Uterus (tissue), 4 donors: Measurements from ENCODE around the gene CPNE7. TPM values are rescaled to one million over a fixed set of nuclear protein-coding genes. Genes with fewer than 3 reads are reported as not detected.

Source experiments
- DNase-seq, 2 donors: peaks; one replicate each; pipeline ENCODE4 v3.0.0-alpha.2; 2019 to 2020
- H3K27ac ChIP-seq, 2 donors: fragments of 200-600 bp; sonication (generic); 1 replicate in 1 of 2; 2 replicates in 1 of 2; pipeline ENCODE4 v1.5.1; 2016 to 2018
- H3K27me3 ChIP-seq, 2 donors: fragments of 200-600 bp; sonication (generic); one replicate each; pipeline ENCODE4 v1.5.1; 2018 to 2019; ENCODE audit warnings: control low read depth in 1 of 2
- H3K36me3 ChIP-seq, 2 donors: fragments of 200-600 bp; sonication (generic); one replicate each; pipeline ENCODE4 v1.5.1; 2019; ENCODE audit warnings: control low read depth in 1 of 2
- H3K4me1 ChIP-seq, 2 donors: fragments of 200-600 bp; sonication (generic); one replicate each; pipeline ENCODE4 v1.5.1; 2018 to 2019; ENCODE audit warnings: control low read depth in 1 of 2
- H3K4me3 ChIP-seq, 2 donors: fragments of 200-600 bp; sonication (generic); 1 replicate in 1 of 2; 2 replicates in 1 of 2; pipeline ENCODE4 v1.5.1; 2018 to 2019; ENCODE audit warnings: mild to moderate bottlenecking in 1 of 2
- H3K9me3 ChIP-seq, 2 donors: fragments of 200-600 bp; sonication (generic); one replicate each; pipeline ENCODE4 v1.5.1; 2019; ENCODE audit warnings: control low read depth in 1 of 2
- POLR2A ChIP-seq, 2 donors: fragments of 450-650 bp; IDR thresholded peaks; one replicate each; pipeline ENCODE4 v1.6.1; 2016; ENCODE audit warnings: antibody characterized with exemption in 2 of 2, mild to moderate bottlenecking in 1 of 2, moderate library complexity in 1 of 2
- intact Hi-C: fragments of 100-400 bp; cut with DNase I; formaldehyde crosslinking; loops from one replicate; pipeline ENCODE4 v1.15.1; 2023; ENCODE audit warnings: low total_unique reads
- total RNA-seq, 4 donors: library from RNA; depleted of rRNA in 3 of 4; stranded (reverse); fragments of >200 nt in 3 of 4; gene quantifications; one replicate each; pipeline versions ENCODE4 v1.1.0 to v1.2.4, GENCODE V29; 2014 to 2023
- TF ChIP-seq, protein P1 (sequence below), 4 experiments: fragments of 200-600 bp in 2 of 4; fragments of 450-650 bp in 2 of 4; sonication (generic) in 2 of 4; IDR thresholded peaks; one replicate each; pipeline ENCODE4 v1.5.1; 2016 to 2019; ENCODE audit warnings: antibody characterized with exemption in 4 of 4, mild to moderate bottlenecking in 2 of 4, moderate library complexity in 1 of 4
- donor health status: DM: yes; HTN: yes; CAD: no.

Gene CPNE7
- total RNA-seq, 4 donors from 2014 or later = 0.14 to 0.85 TPM; not detected in 2

DNA sequence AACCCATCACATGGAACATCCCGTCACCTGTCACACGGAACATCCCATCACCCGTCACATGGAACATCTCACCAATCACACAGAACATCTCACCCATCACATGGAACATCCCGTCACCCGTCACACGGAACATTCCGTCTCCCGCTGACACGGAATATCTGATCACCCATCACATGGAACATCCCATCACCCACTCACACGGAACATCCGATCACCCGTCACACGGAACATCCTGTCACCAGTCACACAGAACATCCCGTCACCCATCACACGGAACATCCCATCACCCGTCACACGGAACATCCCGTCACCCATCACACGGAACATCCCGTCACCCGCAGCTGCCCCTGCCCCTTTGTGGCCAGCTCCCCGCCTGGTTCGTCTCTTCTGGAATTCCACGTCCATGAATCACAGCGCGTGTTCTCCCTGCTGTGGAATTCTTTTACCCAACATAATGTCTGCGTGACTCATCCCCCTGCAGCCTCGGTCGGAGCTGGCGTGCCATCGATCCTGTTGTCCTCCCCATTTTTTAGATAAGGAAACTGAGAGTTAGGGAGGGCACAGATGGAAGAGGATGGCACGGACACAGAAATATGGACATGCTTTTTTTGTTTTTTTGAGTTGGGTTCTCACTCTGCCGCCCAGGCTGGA is 5.6 kb downstream of the CPNE7 start:
- intact Hi-C loops = no loop called here
- H3K27ac ChIP-seq = no peak overlapping the region
- H3K4me1 ChIP-seq = no peaks in the 10 kb centered on the region

DNA sequence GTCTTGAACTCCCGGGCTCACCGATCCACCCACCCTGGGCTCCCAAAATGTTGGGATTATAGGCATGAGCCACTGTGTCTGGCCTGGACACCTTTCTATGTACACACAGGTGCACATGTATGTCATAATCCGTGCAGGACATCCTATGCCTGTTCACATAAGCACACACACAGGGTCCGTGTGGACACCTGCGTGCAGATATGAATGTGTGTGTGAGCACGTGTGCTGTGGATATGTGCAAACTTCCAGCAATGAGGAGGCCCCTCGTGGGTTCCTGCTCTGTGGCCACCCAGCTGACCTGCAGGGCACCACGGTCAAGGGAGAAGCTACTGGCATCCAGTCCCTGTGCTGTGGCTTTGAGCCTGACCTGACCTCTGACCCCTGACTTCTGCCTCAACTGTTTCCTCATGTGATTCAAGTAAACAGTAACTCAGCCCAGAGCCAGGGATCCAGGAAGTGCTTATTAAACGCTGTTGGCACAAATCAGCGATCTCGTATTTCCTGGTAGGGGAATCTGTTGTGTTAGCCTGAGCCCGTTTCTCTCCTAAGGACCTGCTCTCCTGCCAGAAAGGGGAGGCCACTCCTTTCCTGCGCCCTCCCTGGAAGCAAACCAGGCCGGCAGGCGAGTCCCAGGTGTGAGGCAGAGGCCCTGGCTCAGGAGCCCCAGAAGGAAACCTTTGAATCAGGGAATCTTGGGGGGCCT is 6.5 kb downstream of the CPNE7 start:
- no peak overlapping the region for H3K4me3 ChIP-seq
- no peaks in the 10 kb centered on the region for H3K27me3 ChIP-seq
- DNase-seq = peak in 1 of 2 donors; percentile 46
- H3K36me3 ChIP-seq = no peaks in the 10 kb centered on the region
- intact Hi-C loops = no loop called here
- H3K9me3 ChIP-seq = no peaks in the 10 kb centered on the region
- no peak overlapping the region for H3K27ac ChIP-seq
- no peak for TF ChIP-seq POLR2A (IDR thresholded peaks at IDR 0.05)
- TF ChIP-seq, protein P1, sequence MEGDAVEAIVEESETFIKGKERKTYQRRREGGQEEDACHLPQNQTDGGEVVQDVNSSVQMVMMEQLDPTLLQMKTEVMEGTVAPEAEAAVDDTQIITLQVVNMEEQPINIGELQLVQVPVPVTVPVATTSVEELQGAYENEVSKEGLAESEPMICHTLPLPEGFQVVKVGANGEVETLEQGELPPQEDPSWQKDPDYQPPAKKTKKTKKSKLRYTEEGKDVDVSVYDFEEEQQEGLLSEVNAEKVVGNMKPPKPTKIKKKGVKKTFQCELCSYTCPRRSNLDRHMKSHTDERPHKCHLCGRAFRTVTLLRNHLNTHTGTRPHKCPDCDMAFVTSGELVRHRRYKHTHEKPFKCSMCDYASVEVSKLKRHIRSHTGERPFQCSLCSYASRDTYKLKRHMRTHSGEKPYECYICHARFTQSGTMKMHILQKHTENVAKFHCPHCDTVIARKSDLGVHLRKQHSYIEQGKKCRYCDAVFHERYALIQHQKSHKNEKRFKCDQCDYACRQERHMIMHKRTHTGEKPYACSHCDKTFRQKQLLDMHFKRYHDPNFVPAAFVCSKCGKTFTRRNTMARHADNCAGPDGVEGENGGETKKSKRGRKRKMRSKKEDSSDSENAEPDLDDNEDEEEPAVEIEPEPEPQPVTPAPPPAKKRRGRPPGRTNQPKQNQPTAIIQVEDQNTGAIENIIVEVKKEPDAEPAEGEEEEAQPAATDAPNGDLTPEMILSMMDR (IDR thresholded peaks at IDR 0.05) = no peak
- H3K4me1 ChIP-seq = no peaks in the 10 kb centered on the region

More for the DNA sequence above, 5.6 kb downstream of the CPNE7 start:
- no peak overlapping the region for H3K4me3 ChIP-seq
- no peak for TF ChIP-seq POLR2A (IDR thresholded peaks at IDR 0.05)
- TF ChIP-seq, protein P1 (IDR thresholded peaks at IDR 0.05) = no peak
- no peaks in the 10 kb centered on the region for H3K27me3 ChIP-seq
- no peaks in the 10 kb centered on the region for H3K9me3 ChIP-seq
- DNase-seq = no peak
- no peaks in the 10 kb centered on the region for H3K36me3 ChIP-seq

DNA sequence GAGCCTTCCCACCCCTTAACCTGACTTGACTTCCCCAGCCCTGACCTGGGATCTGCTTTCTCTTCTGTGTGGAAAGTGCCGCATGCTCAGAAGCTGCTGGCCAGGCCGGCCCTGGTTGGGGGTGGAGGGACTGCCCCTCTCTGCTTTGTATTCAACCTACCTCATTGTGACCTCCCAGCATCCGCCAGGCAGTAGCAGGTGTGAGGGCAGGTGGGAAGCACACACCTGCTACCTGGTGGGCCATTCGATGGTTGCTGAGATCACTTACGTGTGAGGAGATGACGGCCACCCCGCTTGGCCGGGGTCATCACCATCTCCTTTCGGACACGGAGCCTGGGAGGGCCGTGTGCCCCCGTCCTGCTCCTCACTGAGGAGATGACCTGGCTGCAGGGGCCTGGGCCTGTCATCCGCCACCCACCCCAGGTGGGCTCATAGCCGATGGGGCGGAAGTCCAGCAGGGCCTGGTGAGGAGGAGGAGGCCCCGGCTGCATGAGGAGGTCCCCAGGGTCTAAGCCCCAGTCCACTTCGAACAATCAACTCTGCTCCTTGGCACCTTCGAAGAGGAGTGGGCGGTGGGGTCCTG is 7.1 kb downstream of the CPNE7 start:
- Histone ChIP-seq H3K4me1 (no peaks in the 10 kb centered on the region), H3K36me3 (no peaks in the 10 kb centered on the region), H3K27me3 (no peaks in the 10 kb centered on the region), H3K27ac (no peak overlapping the region), H3K4me3 (no peak overlapping the region), H3K9me3 (no peaks in the 10 kb centered on the region)
- intact Hi-C loops = no loop called here
- DNase-seq = no peak
- TF ChIP-seq POLR2A (IDR thresholded peaks at IDR 0.05) = no peak
- TF ChIP-seq, protein P1 (IDR thresholded peaks at IDR 0.05) = no peak

DNA sequence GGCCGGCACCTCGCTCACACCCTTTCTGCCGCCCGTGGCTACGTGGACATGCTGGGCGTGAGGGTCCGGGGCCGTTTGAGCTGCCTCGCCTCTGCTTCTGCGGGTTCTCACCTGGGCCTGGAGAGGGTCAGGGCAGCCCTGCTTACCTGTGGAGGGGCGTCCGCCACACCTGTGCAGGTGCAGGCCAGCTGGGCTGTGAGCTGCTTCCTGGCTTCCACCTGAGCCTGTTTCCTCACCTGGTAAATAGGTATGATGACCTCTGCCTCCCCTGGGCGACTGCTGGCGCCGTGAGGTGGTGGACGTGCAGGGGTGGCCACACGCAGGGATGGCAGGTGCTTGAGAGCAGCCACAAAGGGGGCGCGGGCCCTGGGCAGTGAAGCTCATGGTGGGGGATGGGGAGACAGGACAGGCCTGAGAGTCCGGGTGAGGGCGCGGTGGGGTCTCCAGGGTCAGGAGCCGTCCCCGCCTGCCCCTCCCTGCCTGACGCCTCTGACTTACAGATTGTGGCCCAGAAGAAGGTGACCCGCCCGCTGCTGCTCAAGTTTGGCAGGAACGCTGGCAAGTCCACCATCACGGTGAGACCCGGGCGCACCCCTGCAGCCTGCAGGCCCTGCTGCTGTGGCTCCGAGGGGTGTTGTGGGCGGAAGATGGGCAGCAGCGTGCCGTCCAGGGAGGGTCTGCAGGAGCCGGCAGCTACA is 7.8 kb downstream of the CPNE7 start:
- Histone ChIP-seq H3K36me3 (no peaks in the 10 kb centered on the region), H3K4me1 (no peaks in the 10 kb centered on the region), H3K27me3 (no peaks in the 10 kb centered on the region), H3K4me3 (no peak overlapping the region), H3K9me3 (no peaks in the 10 kb centered on the region), H3K27ac (no peak overlapping the region)
- no peak for TF ChIP-seq POLR2A (IDR thresholded peaks at IDR 0.05)
- TF ChIP-seq, protein P1 (IDR thresholded peaks at IDR 0.05) = no peak
- DNase-seq = no peak
- intact Hi-C loops = no loop called here
